ENCODE measurements around the gene KAT8. TPM values are rescaled to one million over a fixed set of nuclear protein-coding genes. Genes with fewer than 3 reads are reported as not detected.

KAT8 gene
- total and polyA plus RNA-seq, 4 donors: 15.9 to 37.4 (median 19.6) TPM

- Histone ChIP-seq H3K27ac (ENCODE audit: low read depth in 1 of 2, low read length in 2 of 2) (no peak overlapping the region), H3K4me3 (ENCODE audit: low read depth in 1 of 3, low read length in 3 of 3) (no peak overlapping the region), H3K27me3 (ENCODE audit: control insufficient read depth in 4 of 4, insufficient read depth in 4 of 4, low read length in 3 of 4) (no peaks in the 10 kb centered on the region), H3K9me3 (ENCODE audit: control insufficient read depth in 4 of 4, low read length in 3 of 4) (no peaks in the 10 kb centered on the region), H3K36me3 (ENCODE audit: control insufficient read depth in 4 of 4, insufficient read depth in 3 of 4, low read depth in 1 of 4, low read length in 3 of 4) (peaks cover 13 to 47% (median 30%) of the 10 kb centered on the region in 4 donors), H3K9ac (ENCODE audit: low read depth in 1 of 2, low read length in 2 of 2) (no peak overlapping the region), H3K4me1 (ENCODE audit: control insufficient read depth in 4 of 4, insufficient read depth in 4 of 4, low read length in 3 of 4) (peaks cover 0 to 8% (median 6%) of the 10 kb centered on the region in 4 donors)
- no peak for DNase-seq (ENCODE audit: low spot score)
- WGBS: 89% methylated on average over 5 of the region's 5 CpGs
- no peak for TF ChIP-seq RAD21 (IDR thresholded peaks at IDR 0.05)
- no peak for TF ChIP-seq YY1 (IDR thresholded peaks at IDR 0.05)
- no peak for TF ChIP-seq FOXA1 (IDR thresholded peaks at IDR 0.05)
- no peak for TF ChIP-seq JUND (IDR thresholded peaks at IDR 0.05)
- no peak for TF ChIP-seq ZBTB33 (IDR thresholded peaks at IDR 0.05)
- TF ChIP-seq REST (IDR thresholded peaks at IDR 0.05): no peak
- TF ChIP-seq, protein P1, sequence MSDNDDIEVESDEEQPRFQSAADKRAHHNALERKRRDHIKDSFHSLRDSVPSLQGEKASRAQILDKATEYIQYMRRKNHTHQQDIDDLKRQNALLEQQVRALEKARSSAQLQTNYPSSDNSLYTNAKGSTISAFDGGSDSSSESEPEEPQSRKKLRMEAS (IDR thresholded peaks at IDR 0.05): no peak
- TF ChIP-seq RXRA (IDR thresholded peaks at IDR 0.05): no peak
- TF ChIP-seq CTCF (IDR thresholded peaks at IDR 0.05; ENCODE audit: low read depth, low read length, missing input control): no peak
- no peak for TF ChIP-seq FOXA2 (IDR thresholded peaks at IDR 0.05)
- TF ChIP-seq NR2F2 (IDR thresholded peaks at IDR 0.05): no peak
- no peak for TF ChIP-seq GABPA (IDR thresholded peaks at IDR 0.05 in 1 of 2, conservative IDR thresholded peaks at IDR 0.05 in 1 of 2)
- no peak for TF ChIP-seq TAF1 (conservative IDR thresholded peaks at IDR 0.05)
- no peak for TF ChIP-seq SP1 (IDR thresholded peaks at IDR 0.05)
These were observed 29.5 kb upstream of the KAT8 start for GRCh38 chr16:31087971-31088370.

DNA sequence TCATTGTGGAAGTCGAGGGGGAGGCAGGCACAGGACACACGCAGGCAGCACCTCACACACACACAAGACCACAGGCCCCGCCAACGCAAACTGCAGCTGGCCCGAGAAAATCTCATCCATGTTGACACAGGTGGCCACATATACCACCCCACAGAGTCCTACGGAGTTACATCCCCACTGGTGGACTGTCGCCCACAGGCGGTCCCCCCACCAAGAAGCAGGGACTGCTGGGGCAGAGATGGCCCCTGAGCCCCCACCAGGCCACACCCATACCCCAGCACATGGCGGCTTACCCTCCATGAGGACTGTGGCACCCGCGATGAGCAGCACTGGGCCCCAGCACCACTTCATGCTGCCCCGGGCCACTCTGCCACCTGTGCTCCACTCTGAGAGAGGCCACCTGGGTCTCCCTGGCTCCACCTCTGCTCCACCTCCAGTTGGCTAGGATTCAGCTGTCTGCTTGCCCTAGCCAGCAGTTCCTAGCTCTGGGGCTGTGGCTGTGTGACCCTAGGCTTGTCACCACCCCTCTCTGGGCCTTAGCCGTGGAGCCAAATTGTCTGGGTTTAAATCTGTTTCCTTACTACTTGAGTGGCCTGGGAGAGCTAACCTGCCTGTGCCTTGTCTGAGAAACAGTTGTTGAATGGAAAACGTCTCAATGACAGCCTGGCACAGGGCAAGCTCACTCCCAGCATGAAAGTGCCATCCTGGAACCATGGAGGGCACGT, 28.8 kb upstream of the KAT8 start, which contains the start of gene PRSS53:
Gene PRSS53 (minus strand): TSS at position 485 of the 725 bp plus-strand sequence. CDS start 134 bp downstream, at position 351.
- Histone ChIP-seq H3K9ac (ENCODE audit: low read depth in 1 of 2, low read length in 2 of 2) (no peak within 1 kb of the TSS), H3K4me3 (ENCODE audit: low read depth in 1 of 3, low read length in 3 of 3) (no peak within 1 kb of the TSS), H3K9me3 (ENCODE audit: control insufficient read depth in 4 of 4, low read length in 3 of 4) (no peaks in the 10 kb centered on the region), H3K4me1 (ENCODE audit: control insufficient read depth in 4 of 4, insufficient read depth in 4 of 4, low read length in 3 of 4) (peaks cover 0 to 12% (median 8%) of the 10 kb centered on the region in 4 donors), H3K27me3 (ENCODE audit: control insufficient read depth in 4 of 4, insufficient read depth in 4 of 4, low read length in 3 of 4) (no peaks in the 10 kb centered on the region), H3K27ac (ENCODE audit: low read depth in 1 of 2, low read length in 2 of 2) (no peak within 1 kb of the TSS), H3K36me3 (ENCODE audit: control insufficient read depth in 4 of 4, insufficient read depth in 3 of 4, low read depth in 1 of 4, low read length in 3 of 4) (peaks cover 13 to 44% (median 27%) of the 10 kb centered on the region in 4 donors)
- no peak for TF ChIP-seq TAF1 (conservative IDR thresholded peaks at IDR 0.05)
- no peak for TF ChIP-seq FOXA2 (IDR thresholded peaks at IDR 0.05)
- DNase-seq (ENCODE audit: low spot score): no peak
- WGBS: 84% methylated on average over 15 of the region's 15 CpGs
